22Rv1 (cell line): Measurements from ENCODE around the gene MCAT.

Source experiments
- ZFX ChIP-seq: fragments of 450-650 bp; IDR thresholded peaks from 2 replicates; pipeline ENCODE4 v1.6.1; 2017; ENCODE audit warnings: antibody characterized with exemption, borderline replicate concordance
- TF ChIP-seq, protein P1 (sequence below): fragments of 450-650 bp; IDR thresholded peaks from 2 replicates; pipeline ENCODE4 v1.5.1; 2017; ENCODE audit warnings: mild to moderate bottlenecking

DNA sequence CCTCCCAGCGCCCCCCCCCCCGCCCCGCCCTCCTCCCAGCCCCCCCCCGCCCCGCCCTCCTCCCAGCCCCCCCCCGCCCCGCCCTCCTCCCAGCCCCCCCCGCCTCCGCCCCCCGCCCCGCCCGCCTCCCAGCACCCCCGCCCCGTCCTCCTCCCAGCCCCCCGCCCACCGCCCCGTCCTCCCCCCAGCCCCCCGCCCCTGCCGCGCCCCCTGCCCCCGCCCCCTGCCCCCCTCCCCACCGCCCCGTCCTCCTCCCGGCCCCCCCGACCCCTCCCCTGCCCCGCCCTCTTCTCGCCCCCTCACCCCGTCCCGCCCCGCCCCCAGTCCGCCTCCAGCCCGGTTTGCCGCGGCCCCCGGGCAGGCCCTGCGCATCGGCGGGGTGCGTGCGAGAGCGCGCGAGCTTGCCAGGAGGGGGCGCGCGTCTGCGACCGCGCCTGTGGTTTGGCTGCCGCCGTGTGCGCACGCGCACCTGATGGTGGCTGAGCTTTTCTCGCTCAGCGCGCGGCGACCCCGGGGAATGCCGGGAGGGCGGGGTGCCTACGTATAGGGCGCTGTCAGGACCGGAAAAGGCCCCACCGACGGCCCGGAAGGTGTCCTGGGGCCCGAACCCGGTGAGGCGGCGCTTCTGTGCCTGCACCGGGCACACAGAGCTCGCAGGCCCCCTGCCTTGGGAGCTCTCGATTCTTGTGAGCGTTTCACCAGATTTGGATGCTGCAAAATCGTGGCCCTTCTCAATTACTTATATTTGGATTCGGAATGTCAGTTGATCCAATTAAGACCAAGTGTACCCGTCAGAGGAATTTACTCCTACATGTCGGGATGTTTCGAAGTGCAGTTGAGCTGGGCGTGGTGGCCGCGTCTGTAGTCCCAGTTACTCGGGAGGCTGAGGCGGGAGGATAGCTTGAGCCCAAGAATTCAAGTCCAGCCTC lies 44.2 kb upstream of the MCAT start:
- TF ChIP-seq, protein P1, sequence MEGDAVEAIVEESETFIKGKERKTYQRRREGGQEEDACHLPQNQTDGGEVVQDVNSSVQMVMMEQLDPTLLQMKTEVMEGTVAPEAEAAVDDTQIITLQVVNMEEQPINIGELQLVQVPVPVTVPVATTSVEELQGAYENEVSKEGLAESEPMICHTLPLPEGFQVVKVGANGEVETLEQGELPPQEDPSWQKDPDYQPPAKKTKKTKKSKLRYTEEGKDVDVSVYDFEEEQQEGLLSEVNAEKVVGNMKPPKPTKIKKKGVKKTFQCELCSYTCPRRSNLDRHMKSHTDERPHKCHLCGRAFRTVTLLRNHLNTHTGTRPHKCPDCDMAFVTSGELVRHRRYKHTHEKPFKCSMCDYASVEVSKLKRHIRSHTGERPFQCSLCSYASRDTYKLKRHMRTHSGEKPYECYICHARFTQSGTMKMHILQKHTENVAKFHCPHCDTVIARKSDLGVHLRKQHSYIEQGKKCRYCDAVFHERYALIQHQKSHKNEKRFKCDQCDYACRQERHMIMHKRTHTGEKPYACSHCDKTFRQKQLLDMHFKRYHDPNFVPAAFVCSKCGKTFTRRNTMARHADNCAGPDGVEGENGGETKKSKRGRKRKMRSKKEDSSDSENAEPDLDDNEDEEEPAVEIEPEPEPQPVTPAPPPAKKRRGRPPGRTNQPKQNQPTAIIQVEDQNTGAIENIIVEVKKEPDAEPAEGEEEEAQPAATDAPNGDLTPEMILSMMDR: peak; percentile 85
- no peak for TF ChIP-seq ZFX
